Endothelial cell of umbilical vein (primary cell): Measurements from ENCODE around the gene DSE. TPM values are rescaled to one million over a fixed set of nuclear protein-coding genes. Genes with fewer than 3 reads are reported as not detected.

Source experiments
- BruUV-seq: library from RNA; stranded (reverse); fragments of 400-500 nt; replicated peaks from 2 replicates; lab custom pipeline; 2021; lab: Mats Ljungman, UMichigan
- CTCF ChIA-PET: fragments of 300-600, 350-600 bp; sonication (Branson Sonifier 250); formaldehyde crosslinking; loops from one replicate; lab custom pipeline; 2021; ENCODE audit warnings: antibody characterized with exemption, inconsistent platforms; lab: Charles Lee
- POLR2A ChIA-PET: fragments of 300-600, 350-600 bp; sonication (Branson Sonifier 250); formaldehyde crosslinking; loops from one replicate; lab custom pipeline; 2021; ENCODE audit warnings: antibody characterized with exemption, inconsistent platforms; lab: Charles Lee
- DNase-seq: peaks from one replicate; pipeline ENCODE4 v3.0.0-alpha.2; 2011; ENCODE audit warnings: low read depth, low spot score
- FAIRE-seq: peaks from 2 replicates; lab custom pipeline; 2011; peaks lifted over from hg19 to GRCh38; lab: Jason Lieb, UNC
- H2AFZ ChIP-seq: 2 replicates; pipeline ENCODE4 v1.6.0; 2012; ENCODE audit warnings: low read depth, low read length, control low read depth, inconsistent platforms
- H3K27ac ChIP-seq: 2 replicates; pipeline ENCODE4 v1.5.1; 2011; ENCODE audit warnings: low read depth, mild to moderate bottlenecking, control low read depth, low read length, moderate library complexity; ENCODE audit not compliant: insufficient read depth
- H3K27me3 ChIP-seq, 2 experiments: 2 replicates each; pipeline versions ENCODE4 v1.6.0 to v1.6.1; 2011; ENCODE audit warnings: low read length in 2 of 2, mixed read lengths in 1 of 2; ENCODE audit not compliant: control insufficient read depth in 2 of 2, insufficient read depth in 2 of 2
- H3K36me3 ChIP-seq, 2 experiments: 2 replicates in 1 of 2; 3 replicates in 1 of 2; pipeline ENCODE4 v1.5.1; 2011; ENCODE audit warnings: low read length in 2 of 2, mild to moderate bottlenecking in 1 of 2, moderate library complexity in 1 of 2; ENCODE audit not compliant: control insufficient read depth in 2 of 2, insufficient read depth in 2 of 2; ENCODE audit errors: extremely low read depth in 1 of 2
- H3K4me1 ChIP-seq: 3 replicates; pipeline ENCODE4 v1.5.1; 2011; ENCODE audit warnings: mild to moderate bottlenecking, low read length; ENCODE audit not compliant: control insufficient read depth, insufficient read depth; ENCODE audit errors: extremely low read depth
- H3K4me2 ChIP-seq: 2 replicates; pipeline ENCODE4 v1.6.1; 2011; ENCODE audit warnings: low read length, control low read depth, mixed read lengths; ENCODE audit not compliant: insufficient read depth
- H3K4me3 ChIP-seq, 3 experiments: fragments of 200-600 bp in 1 of 3; sonication (generic), shearing (Covaris generic) in 1 of 3; replicated peaks in 1 of 3; 2 replicates each; pipeline ENCODE4 v1.5.1; 2011 to 2016; ENCODE audit warnings: control low read depth in 3 of 3, low read length in 3 of 3, mild to moderate bottlenecking in 2 of 3, inconsistent platforms in 1 of 3, low read depth in 1 of 3, moderate library complexity in 1 of 3; ENCODE audit not compliant: insufficient read depth in 1 of 3
- H3K79me2 ChIP-seq: 2 replicates; pipeline ENCODE4 v1.6.0; 2012; ENCODE audit warnings: low read length, inconsistent platforms; ENCODE audit not compliant: control insufficient read depth, insufficient read depth
- H3K9ac ChIP-seq: replicated peaks from 2 replicates; pipeline ENCODE3; 2011; ENCODE audit warnings: low read length, control low read depth; ENCODE audit not compliant: insufficient read depth; ENCODE audit errors: extremely low read depth
- H3K9me1 ChIP-seq: replicated peaks from 3 replicates; pipeline ENCODE4 v1.6.0; 2011; ENCODE audit warnings: mild to moderate bottlenecking, low read length; ENCODE audit not compliant: control insufficient read depth, insufficient read depth; ENCODE audit errors: extremely low read depth
- H3K9me3 ChIP-seq: replicated peaks from 2 replicates; pipeline ENCODE4 v1.5.1; 2012; ENCODE audit warnings: low read length, inconsistent platforms; ENCODE audit not compliant: control insufficient read depth, insufficient read depth
- H4K20me1 ChIP-seq: replicated peaks from 2 replicates; pipeline ENCODE3; 2011; ENCODE audit warnings: mild to moderate bottlenecking, low read length; ENCODE audit not compliant: control insufficient read depth, insufficient read depth; ENCODE audit errors: extremely low read depth
- CTCF ChIP-seq, 2 donors: IDR thresholded peaks; 1 replicate in 1 of 2; 2 replicates in 1 of 2; pipeline ENCODE4 v1.5.1; 2011; ENCODE audit warnings: low read length in 2 of 2, mild to moderate bottlenecking in 2 of 2, moderate library complexity in 2 of 2, control low read depth in 1 of 2, inconsistent platforms in 1 of 2, low read depth in 1 of 2; ENCODE audit not compliant: insufficient read depth in 1 of 2; ENCODE audit errors: extremely low read depth in 1 of 2
- EZH2 ChIP-seq: IDR thresholded peaks from 2 replicates; pipeline ENCODE4 v1.6.1; 2012; ENCODE audit warnings: borderline replicate concordance, low read depth, mild to moderate bottlenecking, moderate library complexity, low read length, inconsistent platforms; ENCODE audit not compliant: severe bottlenecking
- FOS ChIP-seq: IDR thresholded peaks from 2 replicates; pipeline ENCODE4 v1.6.1; 2011; ENCODE audit warnings: mild to moderate bottlenecking, low read length, moderate library complexity, borderline replicate concordance; ENCODE audit not compliant: insufficient read depth
- GATA2 ChIP-seq: IDR thresholded peaks from 2 replicates; pipeline ENCODE4 v1.7.0; 2011; ENCODE audit warnings: low read depth, mild to moderate bottlenecking, moderate library complexity, mixed read lengths, low read length; ENCODE audit not compliant: insufficient read length, insufficient read depth
- JUN ChIP-seq: IDR thresholded peaks from 2 replicates; pipeline ENCODE4 v1.6.1; 2011; ENCODE audit warnings: borderline replicate concordance, low read depth; ENCODE audit not compliant: insufficient read length, insufficient read depth
- MAX ChIP-seq: IDR thresholded peaks from 2 replicates; pipeline ENCODE4 v1.6.1; 2011; ENCODE audit not compliant: insufficient read depth, insufficient read length
- MYC ChIP-seq: IDR thresholded peaks from one replicate; pipeline ENCODE4 v1.6.1; 2011; ENCODE audit warnings: mild to moderate bottlenecking, low read depth, low read length
- POLR2A ChIP-seq: IDR thresholded peaks from 2 replicates; pipeline ENCODE4 v1.6.1; 2012; ENCODE audit warnings: low read depth, mild to moderate bottlenecking, control low read depth, low read length
- POLR2AphosphoS5 ChIP-seq: IDR thresholded peaks from 2 replicates; pipeline ENCODE4 v1.6.1; 2012; ENCODE audit warnings: low read depth, mild to moderate bottlenecking, control low read depth, low read length, moderate library complexity; ENCODE audit not compliant: insufficient read depth
- dilution Hi-C: fragments of 300-500 bp; cut with MboI; formaldehyde crosslinking; loops from one replicate; pipeline ENCODE4 v1.15.0; 2019; ENCODE audit warnings: low sequenced_read_pairs; ENCODE audit not compliant: extremely low pct_ligation_motif_present
- intact Hi-C: fragments of 100-400 bp; cut with micrococcal nuclease; formaldehyde crosslinking; loops from one replicate; pipeline ENCODE4 v1.10.0; 2022
- polyA plus RNA-seq, 4 experiments: library from polyadenylated mRNA; depleted of rRNA in 3 of 4; stranded (reverse) in 3 of 4; unstranded in 1 of 4; fragments of >200 nt; gene quantifications; 2 replicates each; pipeline versions ENCODE4 v1.2.1 to v1.2.3, GENCODE V29; 2011 to 2012; ENCODE audit warnings: missing spikeins in 1 of 4
- total RNA-seq: library from RNA; stranded (reverse); gene quantifications from 2 replicates; pipeline ENCODE4 v1.2.3, GENCODE V29; 2021

The DSE gene
- total and polyA plus RNA-seq, 2 donors (not counting 3 experiments of a cell fraction or from before 2014, with no cell fraction given), result 12.0 to 25.0 TPM

GRCh38 chr6:116452531-116452930 lies 81.8 kb downstream of the DSE start:
- H2AFZ ChIP-seq, result no peak overlapping the region
- no peak for FAIRE-seq
- H3K4me3 ChIP-seq, result no peak overlapping the region
- H3K4me1 ChIP-seq, result no peaks in the 10 kb centered on the region
- intact Hi-C loops (no loop called here), dilution Hi-C loops (no loop called here)
- no peaks in the 10 kb centered on the region for H3K36me3 ChIP-seq
- H3K27ac ChIP-seq, result no peak overlapping the region
- H3K4me2 ChIP-seq, result no peak overlapping the region
- no peak for DNase-seq
- no peak overlapping the region for H3K9ac ChIP-seq
- no peaks in the 10 kb centered on the region for H3K9me1 ChIP-seq
- no peaks in the 10 kb centered on the region for H3K9me3 ChIP-seq
- BruUV-seq, result no TSS peak
- H3K79me2 ChIP-seq, result no peaks in the 10 kb centered on the region
- no peaks in the 10 kb centered on the region for H4K20me1 ChIP-seq
- ChIA-PET CTCF (interaction anchor here (1.2 kb wide), 1 partner anchor 17 kb away, joined by 3 read pairs; no protein-coding TSS in a partner anchor), POLR2A (no interaction called here)
- no peak for TF ChIP-seq EZH2
- TF ChIP-seq GATA2, result no peak
- no peak for TF ChIP-seq FOS
- no peak for TF ChIP-seq POLR2AphosphoS5
- TF ChIP-seq JUN, result no peak
- no peak for TF ChIP-seq POLR2A
- TF ChIP-seq MAX, result no peak
- TF ChIP-seq MYC, result no peak
- no peak for TF ChIP-seq CTCF (IDR thresholded peaks at IDR 0.05; ENCODE audit: extremely low read depth in 1 of 2, insufficient read depth in 1 of 2, low read depth in 1 of 2, low read length in 2 of 2)
- no peaks in the 10 kb centered on the region for H3K27me3 ChIP-seq
